HCT116 (cell line): ENCODE measurements around the gene APOB.

Experiments
- CEBPB ChIP-seq: IDR thresholded peaks from 2 replicates; pipeline ENCODE4 v1.6.1; 2012; ENCODE audit warnings: low read depth
- CTCF ChIP-seq, 3 experiments: fragments of 200-600 bp in 1 of 3; sonication (generic) in 1 of 3; IDR thresholded peaks in 2 of 3; conservative IDR thresholded peaks in 1 of 3; 2 replicates each; pipeline ENCODE4 v1.5.1; 2012 to 2017; ENCODE audit warnings: low read depth in 2 of 3, low read length in 2 of 3, antibody characterized with exemption in 1 of 3, borderline replicate concordance in 1 of 3, control low read depth in 1 of 3, mild to moderate bottlenecking in 1 of 3, mixed read lengths in 1 of 3, mixed run types in 1 of 3, moderate library complexity in 1 of 3; ENCODE audit not compliant: insufficient read depth in 1 of 3
- EGR1 ChIP-seq: IDR thresholded peaks from 2 replicates; pipeline ENCODE4 v1.6.1; 2012; ENCODE audit warnings: low read depth
- EZH2 ChIP-seq: fragments of 200-600 bp; sonication (generic); IDR thresholded peaks from 2 replicates; pipeline ENCODE4 v1.6.1; 2017; ENCODE audit warnings: antibody characterized with exemption, mixed run types
- RAD21 ChIP-seq: IDR thresholded peaks from 2 replicates; pipeline ENCODE4 v1.6.1; 2012; ENCODE audit warnings: low read depth, mild to moderate bottlenecking
- SP1 ChIP-seq: IDR thresholded peaks from 2 replicates; pipeline ENCODE4 v1.6.1; 2012; ENCODE audit warnings: low read depth
- TCF7L2 ChIP-seq: IDR thresholded peaks from 2 replicates; pipeline ENCODE4 v1.7.0; 2011; ENCODE audit warnings: borderline replicate concordance, inconsistent platforms; ENCODE audit not compliant: insufficient read depth, insufficient read length; ENCODE audit errors: extremely low read depth
- YY1 ChIP-seq: IDR thresholded peaks from 2 replicates; pipeline ENCODE4 v1.6.1; 2011; ENCODE audit warnings: low read length, low read depth, moderate library complexity, mild to moderate bottlenecking; ENCODE audit not compliant: insufficient replicate concordance; ENCODE audit errors: extremely low read depth
- ZBTB33 ChIP-seq: IDR thresholded peaks from 2 replicates; pipeline ENCODE4 v1.6.1; 2011; ENCODE audit warnings: mild to moderate bottlenecking, low read length, moderate library complexity; ENCODE audit not compliant: insufficient replicate concordance; ENCODE audit errors: extremely low read depth
- TF ChIP-seq, protein P1 (sequence below): IDR thresholded peaks from 2 replicates; pipeline ENCODE4 v1.6.1; 2012

DNA sequence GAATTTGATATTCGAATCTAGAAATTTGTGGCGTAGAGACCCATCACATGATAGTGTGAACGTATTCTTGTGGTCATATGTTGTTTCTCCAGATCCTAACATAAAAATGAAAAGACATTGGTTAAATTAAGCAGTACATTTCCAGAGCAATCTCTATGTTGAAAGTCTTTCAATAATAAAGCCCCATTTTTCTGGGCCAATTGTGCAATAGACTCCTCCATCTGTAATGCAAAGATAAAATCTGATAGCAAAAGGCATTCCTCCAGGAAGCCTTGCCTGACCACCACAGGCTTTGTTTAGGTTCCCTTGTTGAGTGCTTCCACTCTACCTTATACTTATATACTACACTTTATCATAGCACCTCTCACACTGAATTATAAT, 31.3 kb downstream of the APOB start:
- TF ChIP-seq CTCF (IDR thresholded peaks at IDR 0.05 in 2 of 3, conservative IDR thresholded peaks at IDR 0.05 in 1 of 3; ENCODE audit: borderline replicate concordance in 1 of 3, insufficient read depth in 1 of 3, low read depth in 2 of 3, low read length in 2 of 3): no peak
- no peak for TF ChIP-seq ZBTB33
- no peak for TF ChIP-seq SP1
- TF ChIP-seq RAD21: no peak
- TF ChIP-seq YY1: no peak
- TF ChIP-seq EGR1: no peak
- no peak for TF ChIP-seq TCF7L2
- TF ChIP-seq EZH2: no peak
- no peak for TF ChIP-seq CEBPB
- TF ChIP-seq, protein P1, sequence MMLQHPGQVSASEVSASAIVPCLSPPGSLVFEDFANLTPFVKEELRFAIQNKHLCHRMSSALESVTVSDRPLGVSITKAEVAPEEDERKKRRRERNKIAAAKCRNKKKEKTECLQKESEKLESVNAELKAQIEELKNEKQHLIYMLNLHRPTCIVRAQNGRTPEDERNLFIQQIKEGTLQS: no peak
